22Rv1 (cell line): ENCODE data around the gene SEC16A.

Experiments
- H3K27ac ChIP-seq: fragments of 450-650 bp; 2 replicates; pipeline ENCODE4 v1.5.1; 2017
- ZFX ChIP-seq: fragments of 450-650 bp; IDR thresholded peaks from 2 replicates; pipeline ENCODE4 v1.6.1; 2017; ENCODE audit warnings: antibody characterized with exemption, borderline replicate concordance
- TF ChIP-seq, protein P1 (sequence below): fragments of 450-650 bp; IDR thresholded peaks from 2 replicates; pipeline ENCODE4 v1.5.1; 2017; ENCODE audit warnings: mild to moderate bottlenecking

The SEC16A gene

DNA sequence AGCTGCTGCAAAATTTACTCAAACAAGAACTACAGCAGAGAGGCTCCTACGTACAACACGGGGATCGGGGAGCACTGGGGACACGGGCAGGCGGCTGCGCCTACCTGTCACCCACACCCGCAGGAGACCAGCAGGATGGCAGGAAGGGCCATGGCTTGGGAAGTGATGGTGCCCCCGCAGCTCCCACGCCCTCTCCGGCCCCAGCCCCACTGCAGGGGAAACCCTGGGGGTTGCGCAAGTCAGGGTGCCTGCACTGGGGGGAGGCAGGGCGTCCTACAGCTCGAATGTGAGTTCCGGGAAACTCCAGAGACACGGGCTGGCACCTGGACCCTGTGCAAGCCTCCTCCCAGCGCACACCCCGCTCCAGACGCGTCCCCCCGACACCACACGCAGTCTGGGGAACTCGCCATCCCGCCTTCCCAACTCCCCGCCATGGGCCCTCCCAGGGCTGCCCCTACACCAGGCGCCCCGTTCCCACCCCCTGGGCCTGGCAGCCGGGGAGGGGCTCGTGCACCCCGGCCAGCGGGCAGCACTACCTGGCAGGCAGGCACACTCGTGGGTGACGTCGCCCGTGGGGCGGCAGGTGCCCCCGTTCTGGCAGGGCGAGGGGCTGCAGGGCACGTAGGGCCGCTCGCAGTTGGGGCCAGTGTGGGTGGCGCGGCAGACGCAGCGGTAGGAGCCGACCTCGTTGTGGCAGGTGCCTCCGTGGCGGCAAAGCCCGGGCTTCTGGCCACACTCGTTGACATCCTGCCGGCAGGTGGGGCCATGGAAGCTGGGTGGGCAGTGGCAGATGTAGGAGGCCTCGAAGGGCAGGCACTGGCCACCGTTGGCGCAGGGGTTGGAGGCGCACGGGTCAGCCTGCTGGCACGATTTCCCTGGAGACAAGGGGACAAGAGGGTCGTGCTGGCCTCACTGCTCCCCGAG lies 39.7 kb upstream of the SEC16A start:
- TF ChIP-seq ZFX, result no peak
- TF ChIP-seq, protein P1, sequence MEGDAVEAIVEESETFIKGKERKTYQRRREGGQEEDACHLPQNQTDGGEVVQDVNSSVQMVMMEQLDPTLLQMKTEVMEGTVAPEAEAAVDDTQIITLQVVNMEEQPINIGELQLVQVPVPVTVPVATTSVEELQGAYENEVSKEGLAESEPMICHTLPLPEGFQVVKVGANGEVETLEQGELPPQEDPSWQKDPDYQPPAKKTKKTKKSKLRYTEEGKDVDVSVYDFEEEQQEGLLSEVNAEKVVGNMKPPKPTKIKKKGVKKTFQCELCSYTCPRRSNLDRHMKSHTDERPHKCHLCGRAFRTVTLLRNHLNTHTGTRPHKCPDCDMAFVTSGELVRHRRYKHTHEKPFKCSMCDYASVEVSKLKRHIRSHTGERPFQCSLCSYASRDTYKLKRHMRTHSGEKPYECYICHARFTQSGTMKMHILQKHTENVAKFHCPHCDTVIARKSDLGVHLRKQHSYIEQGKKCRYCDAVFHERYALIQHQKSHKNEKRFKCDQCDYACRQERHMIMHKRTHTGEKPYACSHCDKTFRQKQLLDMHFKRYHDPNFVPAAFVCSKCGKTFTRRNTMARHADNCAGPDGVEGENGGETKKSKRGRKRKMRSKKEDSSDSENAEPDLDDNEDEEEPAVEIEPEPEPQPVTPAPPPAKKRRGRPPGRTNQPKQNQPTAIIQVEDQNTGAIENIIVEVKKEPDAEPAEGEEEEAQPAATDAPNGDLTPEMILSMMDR, result no peak
- H3K27ac ChIP-seq, result no peak overlapping the region

- TF ChIP-seq ZFX, result no peak
- TF ChIP-seq, protein P1, result no peak
- no peak overlapping the region for H3K27ac ChIP-seq
Observed at GRCh38 chr9:136521537-136521936, 38.7 kb upstream of the SEC16A start.

DNA sequence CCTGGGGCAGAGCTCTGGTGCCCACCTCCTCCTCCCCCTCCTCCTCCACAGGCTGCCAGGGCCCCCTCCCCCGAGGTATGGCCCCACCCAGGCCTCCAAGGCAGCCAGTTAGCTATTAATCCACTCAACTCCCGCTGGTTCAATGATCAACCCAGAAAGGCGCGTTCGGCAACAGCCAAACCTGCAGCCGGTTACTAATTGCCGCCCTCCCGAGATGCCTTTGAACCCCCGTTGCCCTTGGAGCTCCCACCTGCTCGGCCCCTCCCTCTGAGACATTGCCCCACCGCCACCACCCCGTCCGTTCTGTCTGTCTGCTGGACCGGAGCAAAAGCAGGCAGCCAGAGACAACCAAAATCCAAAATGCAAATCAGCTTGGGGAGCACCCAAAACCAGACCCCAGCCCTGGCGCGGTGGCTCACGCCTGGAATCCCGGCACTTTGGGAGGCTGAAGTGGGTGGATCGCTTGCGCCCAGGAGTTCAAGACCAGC lies 37.3 kb upstream of the SEC16A start:
- no peak for TF ChIP-seq ZFX
- TF ChIP-seq, protein P1, result no peak
- 0 out of 2 replicates have a peak overlapping the region, but pooled peaks have one; percentile 30 for H3K27ac ChIP-seq

GRCh38 chr9:136519263-136520052 lies 36.6 kb upstream of the SEC16A start:
- H3K27ac ChIP-seq, result 0 out of 2 replicates have a peak overlapping the region, but pooled peaks have one; percentile 30
- no peak for TF ChIP-seq ZFX
- TF ChIP-seq, protein P1, result no peak

GRCh38 chr9:136518623-136519022 lies 35.8 kb upstream of the SEC16A start:
- H3K27ac ChIP-seq, result no peak overlapping the region
- TF ChIP-seq, protein P1, result no peak
- no peak for TF ChIP-seq ZFX

DNA sequence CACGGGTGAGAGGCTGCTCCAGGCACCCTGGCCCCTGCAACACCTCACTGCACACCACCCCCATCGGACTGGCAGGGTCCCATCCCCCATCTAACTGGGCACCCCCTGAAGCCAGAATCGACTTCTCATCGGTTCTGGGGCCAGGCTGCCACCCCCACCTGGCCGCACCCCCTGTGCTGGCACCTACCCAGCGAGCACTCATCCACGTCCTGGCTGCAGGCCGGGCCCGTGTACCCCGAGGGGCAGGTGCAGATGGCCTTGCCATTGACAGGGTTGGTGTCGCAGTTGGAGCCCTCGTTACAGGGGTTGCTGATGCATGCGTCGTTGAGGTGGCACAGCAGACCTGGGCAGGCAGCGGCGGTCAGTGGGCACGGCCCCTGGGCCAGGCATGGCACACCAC lies 35.1 kb upstream of the SEC16A start:
- H3K27ac ChIP-seq, result no peak overlapping the region
- no peak for TF ChIP-seq ZFX
- TF ChIP-seq, protein P1, result no peak
